Ramos (cell line): ENCODE measurements around the gene RTL10.
"Not testable (repeated sequence)": the region's sequence is repeated elsewhere in the genome, so short reads cannot be mapped to it uniquely, and the experiment has no call there.

Experiments
- in situ Hi-C: fragments of 300-500 bp; cut with MboI; formaldehyde crosslinking; loops from one replicate; pipeline ENCODE4 v1.14.3; 2022; ENCODE audit warnings: low sequenced_read_pairs; ENCODE audit not compliant: unreplicated experiment

RTL10 gene

DNA sequence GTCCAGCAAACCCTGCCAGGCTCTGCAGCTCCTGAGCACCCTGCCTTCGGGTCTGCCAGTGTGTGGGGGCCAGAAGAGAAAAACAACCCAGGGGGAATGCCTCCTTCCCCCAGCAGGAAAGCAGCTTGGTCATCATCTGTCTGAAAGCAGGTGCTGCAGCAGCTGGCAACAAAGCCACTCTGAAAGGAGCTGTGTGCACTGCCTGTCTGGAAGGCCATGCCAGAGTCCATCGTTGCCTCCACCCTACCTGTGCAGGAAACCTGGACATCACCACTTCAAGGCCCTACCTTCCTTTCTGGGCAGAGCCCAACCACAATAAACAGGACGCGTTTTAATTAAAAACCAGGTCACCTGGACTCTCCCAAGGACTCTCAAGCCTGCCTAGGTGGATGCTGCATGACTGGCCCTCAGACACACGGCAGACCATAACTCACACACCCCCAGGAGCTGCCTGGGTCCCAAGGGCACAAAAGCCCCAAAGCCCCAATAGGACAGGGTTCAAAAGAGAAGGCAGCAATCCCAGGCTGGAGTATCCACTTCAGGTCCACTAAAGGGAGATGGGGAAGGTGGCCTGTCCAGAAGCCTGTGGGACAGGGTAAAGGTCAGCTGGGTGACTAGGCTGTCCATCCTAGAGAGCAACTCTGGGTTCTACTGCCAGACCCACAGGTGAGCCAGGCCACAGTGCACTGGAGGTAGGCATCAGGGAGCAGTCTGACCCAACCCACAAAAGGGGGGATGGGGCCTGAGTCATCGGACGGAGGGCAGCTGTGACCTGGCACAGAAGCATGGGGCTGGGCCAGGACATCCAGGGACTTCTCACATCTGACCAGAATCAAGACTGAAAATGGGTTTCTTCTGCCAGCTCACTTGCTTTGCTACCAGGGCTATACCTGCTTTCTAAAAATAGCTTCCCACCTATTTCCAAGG, 6.1 kb downstream of the RTL10 start:
- in situ Hi-C loops: no loop called here

DNA sequence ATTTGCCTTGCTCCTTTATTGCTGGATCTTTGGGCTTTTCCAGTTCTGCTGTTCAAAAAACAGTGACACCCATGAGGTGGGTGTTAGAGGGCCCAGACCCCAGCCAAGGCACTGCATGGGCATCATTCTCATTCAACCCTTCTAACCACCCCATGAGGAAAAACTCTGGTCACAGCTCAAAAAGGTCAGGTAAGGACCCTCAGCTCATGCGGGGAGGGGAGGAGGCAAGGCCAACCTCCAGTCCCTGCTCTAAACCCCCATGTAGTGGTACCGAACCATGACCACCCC, 7.4 kb downstream of the RTL10 start:
- in situ Hi-C loops: no loop called here

DNA sequence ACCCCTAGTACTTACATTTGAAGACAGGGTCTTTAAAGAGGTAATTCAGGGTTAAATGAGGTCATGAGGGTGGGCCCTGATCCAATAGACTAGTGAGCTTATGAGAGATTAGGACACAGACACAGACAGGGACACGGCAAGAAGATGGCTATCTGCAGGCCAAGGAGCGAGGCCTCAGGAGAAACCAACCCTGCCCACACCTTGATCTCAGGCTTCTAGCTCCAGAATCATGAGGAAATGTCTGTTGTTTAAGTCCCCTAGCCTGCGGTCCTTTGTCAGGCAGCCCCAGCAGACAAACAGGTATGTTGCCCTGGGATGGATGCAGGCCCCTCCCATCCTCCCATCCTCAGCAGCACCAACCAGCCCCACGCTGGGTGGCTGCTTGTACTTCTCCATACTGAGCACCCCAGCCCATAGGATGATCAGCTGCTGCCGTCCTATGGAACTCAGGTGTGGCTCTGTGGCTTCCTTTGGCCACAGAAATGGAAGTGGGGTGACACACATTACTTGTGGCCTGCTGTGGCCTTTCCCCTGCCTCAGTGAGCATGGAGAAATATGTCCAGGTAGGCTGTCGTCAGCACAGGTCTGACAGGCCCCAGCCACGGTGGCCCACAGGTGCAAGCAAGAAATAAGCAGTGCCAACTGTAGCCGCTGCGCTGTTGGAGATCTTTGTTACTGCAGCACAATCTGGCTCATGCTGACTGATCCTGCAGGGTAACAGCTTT, 7.9 kb downstream of the RTL10 start:
- in situ Hi-C loops: no loop called here

DNA sequence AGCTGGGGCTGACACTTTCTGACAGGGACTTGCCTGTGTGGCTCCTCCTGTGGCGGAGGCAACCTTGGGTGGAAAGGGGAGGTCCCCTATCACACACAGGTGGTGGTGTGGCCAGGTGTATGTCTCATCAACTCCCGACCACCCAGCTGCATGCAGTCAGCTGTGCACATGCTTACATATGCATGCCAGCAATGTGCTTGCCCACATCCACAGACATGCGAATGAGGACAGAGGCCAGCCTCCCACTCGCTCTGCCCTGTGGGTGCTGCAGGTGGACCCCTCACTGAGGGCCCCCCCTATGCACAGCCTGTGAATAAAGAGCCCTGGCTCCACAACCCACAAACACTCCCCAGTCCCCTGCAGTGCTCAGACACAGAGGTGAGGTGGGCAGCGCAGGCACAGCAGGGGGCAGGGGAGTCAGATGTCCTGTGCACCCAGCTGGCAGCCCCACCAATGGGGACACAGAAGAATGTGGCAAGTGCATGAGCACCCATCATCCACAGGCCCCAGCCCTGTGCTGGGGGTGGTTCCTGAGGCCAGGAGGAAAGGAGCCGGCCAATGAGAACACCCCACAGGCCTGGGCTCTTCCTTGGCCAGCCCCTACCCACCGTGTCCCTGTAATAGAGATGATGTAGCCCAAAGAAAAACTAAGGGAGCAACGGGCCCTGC, 9.5 kb downstream of the RTL10 start:
- in situ Hi-C loops: no loop called here

DNA sequence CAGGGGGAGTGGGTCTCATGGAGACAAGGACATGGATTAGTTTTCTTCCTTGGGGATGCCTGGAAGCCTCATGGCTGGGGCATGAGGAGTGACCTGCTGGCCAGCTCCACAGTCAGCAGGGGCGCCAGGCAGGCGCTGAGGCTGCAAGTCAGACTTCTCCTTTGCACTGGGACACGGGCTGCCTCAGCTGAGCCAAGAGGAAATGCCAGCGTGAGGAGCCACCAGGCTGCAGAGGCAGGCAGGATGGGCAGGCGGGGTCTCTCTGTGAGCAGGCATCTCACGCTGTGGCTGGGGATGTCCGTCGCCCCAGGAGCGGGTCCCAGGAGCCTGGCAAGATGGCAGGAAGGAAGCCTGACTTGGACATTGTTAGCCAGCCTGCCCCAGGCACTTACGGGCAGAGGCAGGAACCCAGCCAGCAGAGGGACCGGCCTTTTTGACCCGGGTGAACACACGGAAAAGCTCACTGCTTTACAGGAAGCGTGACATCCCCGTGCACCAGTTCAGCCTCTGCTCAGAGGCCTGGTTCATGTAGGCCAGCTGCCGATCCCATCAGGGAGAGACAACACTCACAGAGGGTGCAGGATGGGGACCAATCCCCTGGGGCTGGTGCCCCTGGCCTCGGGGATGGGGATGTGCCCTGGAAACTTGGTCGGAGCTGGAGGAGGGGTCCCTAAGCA, 10.2 kb downstream of the RTL10 start:
- in situ Hi-C loops: no loop called here

DNA sequence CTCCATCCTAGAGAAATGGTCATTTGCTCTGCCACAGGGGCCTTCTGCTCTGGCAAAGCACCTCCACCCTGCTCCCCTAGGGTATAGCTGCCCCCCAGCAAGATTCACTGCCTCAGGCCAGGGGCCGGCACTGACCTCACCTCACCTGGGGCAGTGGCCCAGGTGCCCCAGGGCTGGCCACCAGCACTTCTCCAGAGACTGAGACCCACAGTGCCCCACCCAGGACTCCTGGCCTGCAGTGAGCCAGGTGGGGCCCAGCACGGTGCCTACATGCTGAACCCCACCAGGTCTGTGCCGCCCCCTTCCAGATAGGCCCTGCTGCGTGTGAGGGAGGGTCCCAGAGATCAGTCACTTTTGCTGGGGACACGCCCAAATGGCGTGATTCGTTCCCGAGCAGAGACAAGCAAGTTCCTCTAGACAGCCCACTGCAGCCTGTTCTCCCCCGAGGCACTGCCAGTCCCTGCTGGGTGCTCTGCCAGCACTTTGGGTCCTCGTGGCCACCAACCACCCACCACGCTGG, 10.8 kb downstream of the RTL10 start:
- in situ Hi-C loops: no loop called here

DNA sequence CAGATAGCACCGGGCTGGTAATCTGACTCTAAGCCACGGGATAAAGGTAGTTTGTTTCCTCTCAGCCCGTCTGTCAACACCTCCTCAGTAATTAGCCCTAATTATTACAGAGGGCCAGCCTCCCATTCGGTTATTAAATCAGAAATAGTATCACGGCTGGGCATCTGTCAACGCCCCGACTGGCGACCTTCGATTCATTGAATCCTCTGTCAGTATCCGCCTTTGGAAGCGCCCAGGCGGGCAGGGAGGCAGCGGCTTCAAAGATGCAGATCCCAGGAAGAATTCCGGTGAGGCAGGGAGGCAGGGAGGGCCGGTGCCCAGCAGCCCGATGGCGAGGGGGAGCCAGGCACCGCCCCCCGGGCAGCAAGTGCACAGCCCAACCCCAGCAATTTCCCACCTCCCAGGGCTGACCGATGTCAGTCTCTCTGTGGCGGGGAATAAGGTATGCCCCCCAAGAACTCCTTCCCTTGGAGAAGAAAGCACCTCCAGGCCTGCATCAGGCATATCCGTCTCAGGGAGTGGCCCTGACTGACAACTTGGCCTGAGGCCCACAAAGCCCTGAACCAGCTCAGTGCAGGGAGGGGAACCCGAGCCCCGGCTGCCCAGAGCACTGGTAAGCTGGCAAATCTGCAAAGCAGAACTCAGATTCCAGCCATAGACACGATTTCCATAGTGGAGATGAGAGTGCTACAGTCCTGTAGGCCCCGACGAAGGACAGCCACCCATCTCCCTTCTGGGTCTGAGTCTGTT, 11.4 kb downstream of the RTL10 start:
- in situ Hi-C loops: no loop called here

DNA sequence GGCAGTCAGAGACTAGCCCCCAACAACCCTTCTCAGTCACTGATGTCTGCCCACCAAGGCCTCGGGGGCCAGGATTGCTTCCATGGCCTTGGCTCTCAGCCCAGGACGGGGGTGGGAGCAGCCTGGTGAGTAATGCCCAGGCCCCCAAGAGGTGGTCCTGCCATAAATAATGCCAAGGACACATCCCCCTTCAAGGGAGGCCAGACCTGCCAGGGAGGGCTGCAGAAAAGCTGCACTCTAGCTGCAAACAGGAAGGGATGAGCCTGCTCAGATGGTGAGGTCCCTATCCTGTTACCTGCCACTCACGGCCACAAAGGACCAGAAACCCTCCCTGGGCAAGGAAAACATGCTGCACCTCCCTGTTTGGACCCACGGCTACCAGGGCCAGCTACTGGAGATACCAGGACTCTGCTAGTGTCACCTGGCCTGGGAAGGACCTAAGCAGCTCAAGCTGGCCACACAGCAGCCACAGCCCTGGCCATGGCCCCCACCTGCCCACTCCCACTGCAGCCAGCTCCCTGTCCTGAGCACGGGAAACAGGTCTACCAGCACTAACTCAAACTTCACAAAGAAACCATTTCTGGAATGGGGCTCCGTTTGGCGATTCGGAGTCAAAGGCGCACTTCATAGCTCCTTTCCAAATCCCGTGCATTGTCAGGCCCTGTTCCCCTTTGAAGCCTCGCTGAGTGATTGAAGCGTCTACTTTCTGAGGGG, 12.1 kb downstream of the RTL10 start:
- in situ Hi-C loops: no loop called here

DNA sequence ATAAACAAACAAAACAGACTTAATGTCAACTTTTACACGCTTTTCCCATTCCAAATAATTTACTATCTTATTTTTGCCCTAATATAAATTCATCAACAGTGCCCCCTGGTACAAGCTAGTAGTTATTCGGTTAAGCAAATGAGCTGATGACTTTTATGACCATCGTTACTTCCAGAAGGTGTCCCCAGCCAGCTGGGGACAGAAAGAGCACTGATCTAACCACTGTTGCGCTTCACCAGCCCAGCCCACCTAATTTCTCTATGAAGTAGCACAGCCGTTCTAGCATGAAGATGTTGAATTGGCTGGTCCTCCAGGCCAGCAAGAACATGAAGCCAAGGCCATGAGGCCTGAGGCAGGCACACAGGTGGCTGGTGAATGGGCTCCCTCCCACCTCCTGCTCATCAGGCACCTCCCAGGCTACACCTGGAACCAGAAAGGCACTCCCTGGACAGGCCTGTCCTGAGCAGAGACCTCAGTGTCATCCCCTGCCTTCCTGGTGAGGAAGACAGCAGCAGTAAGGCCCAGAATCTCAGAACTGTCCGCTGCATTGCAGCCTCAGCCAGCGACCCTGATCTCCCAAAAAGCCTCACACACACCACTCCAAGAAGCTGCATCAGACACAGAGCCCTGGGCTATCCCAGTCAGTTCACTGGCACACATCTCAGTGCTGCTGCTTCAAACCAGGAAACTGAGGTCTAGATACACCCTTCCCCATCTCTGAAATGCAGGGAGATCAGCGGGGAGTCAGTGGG, 12.9 kb downstream of the RTL10 start:
- in situ Hi-C loops: no loop called here

DNA sequence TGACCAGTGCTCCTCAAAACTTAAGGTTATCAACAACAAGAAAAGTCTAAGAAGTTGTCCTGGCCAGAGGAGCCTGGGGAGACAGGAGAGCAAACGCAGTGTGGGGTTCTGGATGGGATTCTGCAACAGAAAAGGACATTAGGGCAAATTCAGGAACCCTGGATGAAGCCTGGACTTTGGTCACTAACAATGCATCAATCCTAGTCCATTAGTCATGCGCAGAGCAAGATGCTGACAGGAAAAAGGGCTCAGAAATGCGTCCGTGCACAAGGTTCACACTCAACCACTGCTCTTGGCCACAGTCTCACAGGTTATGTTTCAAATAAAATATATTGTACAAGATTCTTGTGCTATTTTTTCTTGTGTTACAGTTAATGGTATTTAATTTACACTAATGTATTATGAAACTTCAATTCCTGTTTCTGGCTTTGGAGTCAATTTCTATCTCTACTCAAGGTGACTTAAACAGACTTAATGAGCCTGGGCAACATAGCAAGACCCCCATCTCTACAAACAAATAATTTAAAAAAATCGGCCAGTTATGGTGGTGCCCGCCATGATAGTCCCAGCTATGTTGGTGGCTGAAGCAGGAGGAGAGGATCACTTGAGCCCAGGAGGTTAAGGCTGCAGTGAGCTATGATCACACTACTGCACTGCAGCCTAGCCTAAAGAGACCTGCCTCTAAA, 13.6 kb downstream of the RTL10 start:
- in situ Hi-C loops: no loop called here

DNA sequence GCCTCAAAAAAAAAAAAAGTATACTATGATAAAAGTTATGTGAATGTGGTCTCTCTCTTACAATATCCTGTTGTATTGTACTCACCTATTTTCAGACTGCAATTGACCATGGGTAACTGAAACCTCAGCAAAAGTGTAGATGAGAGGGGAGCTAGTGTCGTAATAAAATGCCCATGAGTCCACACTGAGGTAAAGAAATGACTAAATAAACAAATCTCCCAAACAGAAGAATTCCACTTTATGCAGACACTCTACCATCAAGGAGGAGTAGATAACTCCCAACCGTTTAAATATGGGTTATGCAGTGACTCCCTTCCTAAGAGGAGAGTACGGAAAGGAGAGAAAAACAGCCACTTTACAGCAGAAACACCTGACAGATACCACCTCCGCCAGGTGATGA, 14.6 kb downstream of the RTL10 start:
- in situ Hi-C loops: no loop called here

DNA sequence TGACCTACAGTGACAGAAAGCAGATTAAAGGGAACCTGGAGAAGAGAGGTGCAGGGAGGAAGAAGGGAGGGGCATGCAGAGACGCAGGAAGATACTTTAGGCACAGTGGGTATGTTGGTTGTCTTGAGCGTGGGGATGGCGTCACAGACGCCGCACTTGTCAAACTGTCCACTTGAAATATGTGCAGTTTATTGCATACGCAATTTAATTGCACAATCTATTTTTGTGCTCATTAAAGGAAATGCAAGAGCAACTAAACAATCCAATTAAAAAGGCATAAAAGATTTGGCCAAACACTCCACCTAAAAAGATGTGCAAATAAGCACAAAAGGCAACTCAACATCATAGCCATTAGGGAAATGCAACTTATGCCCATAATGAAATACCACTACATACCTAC, 16.8 kb downstream of the RTL10 start:
- in situ Hi-C loops: no loop called here

DNA sequence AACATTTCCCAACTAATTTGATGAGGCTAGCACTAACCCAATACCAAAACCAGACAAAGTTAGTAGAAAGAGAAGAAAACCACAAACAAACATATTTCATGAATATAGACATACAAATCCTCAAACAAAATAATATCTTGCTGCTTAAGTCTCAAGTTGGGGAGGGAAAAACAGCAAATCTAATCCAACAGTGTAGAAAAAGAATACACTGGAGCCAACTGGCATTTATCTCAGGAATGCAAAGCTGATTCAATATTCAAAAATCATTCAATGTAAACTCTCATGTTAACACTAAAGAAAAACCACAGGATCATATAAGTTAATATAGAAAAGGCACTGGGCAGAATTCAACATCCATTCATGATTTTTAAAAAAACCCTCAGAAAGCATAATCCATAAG, 18.2 kb downstream of the RTL10 start:
- in situ Hi-C loops: no loop called here

DNA sequence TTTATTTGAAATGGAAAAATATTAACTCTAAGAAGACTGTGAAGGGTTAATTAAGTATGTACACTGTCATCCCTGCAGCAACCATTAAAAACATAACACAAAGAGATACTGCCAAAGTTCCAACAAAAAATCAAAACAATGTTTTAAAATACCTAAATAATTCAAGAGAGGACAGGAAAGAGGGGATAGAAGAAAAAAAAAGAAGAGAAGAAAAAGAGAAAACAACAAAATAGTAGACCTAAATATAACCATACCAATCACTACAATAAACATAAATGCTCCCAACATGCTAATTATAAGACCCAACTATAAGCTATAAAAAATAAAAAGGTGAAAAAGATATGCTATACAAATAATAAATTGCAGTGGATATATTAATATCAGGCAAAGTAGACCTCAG, 20.1 kb downstream of the RTL10 start:
- in situ Hi-C loops: no loop called here

DNA sequence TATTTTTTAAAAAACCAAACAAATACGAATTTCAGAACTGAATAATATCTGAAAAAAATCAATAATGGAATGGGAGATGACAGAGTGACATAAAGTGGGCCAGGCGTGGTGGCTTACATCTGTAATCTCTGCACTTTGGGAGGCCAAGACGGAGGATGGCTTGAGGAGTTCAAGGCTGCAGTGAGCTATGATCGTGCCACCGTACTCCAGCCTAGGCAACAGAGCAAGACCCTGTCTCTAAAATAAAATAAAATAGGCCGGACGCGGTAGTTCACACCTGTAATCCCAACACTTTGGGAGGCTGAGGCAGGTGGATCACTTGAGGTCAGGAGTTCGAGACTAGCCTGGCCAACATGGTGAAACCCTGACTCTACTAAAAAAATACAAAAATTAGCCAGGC, 21.3 kb downstream of the RTL10 start:
- in situ Hi-C loops: not testable (repeated sequence)

DNA sequence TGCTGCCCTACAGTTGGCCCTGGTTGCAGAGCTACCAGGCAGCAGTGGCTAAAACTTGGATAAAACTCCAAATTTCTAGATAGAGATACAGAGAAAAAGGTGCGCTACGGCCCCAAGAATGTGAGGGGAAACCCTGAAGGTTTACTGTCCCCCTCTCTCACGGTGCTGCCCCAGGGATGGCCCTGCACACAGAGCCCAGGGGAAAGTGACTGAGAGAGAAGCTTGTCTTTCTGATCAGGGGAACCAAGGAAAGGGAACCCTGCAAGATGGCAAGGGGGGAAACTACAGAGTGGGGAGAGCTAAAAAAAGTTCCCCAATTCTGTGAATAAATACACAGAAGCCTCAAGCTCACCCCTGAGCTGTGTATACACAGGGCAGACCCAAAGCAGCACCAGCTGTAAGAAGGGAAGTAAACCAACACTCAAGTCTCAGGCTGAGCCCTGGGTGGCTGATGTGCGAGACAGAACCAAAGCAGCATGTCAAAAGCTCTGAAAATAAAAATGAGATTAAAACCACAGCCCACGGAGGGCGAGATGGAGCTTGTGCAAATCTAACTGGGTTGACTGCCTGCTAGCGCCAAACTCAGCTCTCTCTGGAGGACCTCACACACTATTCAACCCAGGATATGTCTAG, 22.1 kb downstream of the RTL10 start:
- in situ Hi-C loops: no loop called here

DNA sequence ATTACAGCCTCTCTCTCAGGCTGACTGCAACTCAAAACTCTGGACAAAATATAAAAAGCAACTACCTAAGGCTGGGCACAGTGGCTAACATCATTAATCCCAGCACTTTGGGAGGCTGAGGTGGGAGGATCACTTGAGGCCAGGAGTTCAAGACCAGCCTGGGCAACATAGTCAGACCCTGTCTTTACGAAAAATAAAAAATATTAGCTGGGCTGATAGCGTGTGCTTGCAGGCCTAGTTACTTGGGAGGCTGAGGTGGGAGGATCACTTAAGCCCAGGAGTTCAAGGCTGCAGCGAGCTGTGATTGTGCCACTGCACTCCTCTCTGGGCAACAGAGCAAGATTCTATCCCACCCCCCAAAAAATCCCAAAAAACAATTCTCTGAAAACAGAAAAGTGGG, 22.7 kb downstream of the RTL10 start:
- in situ Hi-C loops: not testable (repeated sequence)

DNA sequence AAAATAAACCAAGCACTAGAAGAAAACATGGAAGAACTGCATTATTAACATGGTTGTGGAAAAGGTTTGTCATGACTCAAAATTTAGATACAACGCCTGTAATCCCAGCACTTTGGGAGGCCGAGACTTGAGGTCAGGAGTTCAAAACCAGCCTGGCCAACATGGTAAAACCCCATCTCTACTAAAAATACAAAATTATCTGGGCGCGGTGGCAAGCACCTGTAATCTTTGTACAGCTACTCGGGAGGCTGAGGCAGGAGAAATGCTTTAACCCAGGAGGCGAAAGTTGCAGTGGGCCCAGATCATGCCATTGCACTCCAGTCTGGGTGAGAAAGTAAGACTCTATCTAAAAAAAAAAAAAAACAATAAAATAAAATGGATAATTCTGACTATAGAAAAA, 23.7 kb downstream of the RTL10 start:
- in situ Hi-C loops: no loop called here
